Kasumi-1 (cell line): ENCODE measurements around the gene ANGPTL8.

Experiments used
- DNase-seq, 2 experiments: peaks; one replicate each; lab custom pipeline; 2025; lab: John Stamatoyannopoulos, UW

Gene ANGPTL8

DNA sequence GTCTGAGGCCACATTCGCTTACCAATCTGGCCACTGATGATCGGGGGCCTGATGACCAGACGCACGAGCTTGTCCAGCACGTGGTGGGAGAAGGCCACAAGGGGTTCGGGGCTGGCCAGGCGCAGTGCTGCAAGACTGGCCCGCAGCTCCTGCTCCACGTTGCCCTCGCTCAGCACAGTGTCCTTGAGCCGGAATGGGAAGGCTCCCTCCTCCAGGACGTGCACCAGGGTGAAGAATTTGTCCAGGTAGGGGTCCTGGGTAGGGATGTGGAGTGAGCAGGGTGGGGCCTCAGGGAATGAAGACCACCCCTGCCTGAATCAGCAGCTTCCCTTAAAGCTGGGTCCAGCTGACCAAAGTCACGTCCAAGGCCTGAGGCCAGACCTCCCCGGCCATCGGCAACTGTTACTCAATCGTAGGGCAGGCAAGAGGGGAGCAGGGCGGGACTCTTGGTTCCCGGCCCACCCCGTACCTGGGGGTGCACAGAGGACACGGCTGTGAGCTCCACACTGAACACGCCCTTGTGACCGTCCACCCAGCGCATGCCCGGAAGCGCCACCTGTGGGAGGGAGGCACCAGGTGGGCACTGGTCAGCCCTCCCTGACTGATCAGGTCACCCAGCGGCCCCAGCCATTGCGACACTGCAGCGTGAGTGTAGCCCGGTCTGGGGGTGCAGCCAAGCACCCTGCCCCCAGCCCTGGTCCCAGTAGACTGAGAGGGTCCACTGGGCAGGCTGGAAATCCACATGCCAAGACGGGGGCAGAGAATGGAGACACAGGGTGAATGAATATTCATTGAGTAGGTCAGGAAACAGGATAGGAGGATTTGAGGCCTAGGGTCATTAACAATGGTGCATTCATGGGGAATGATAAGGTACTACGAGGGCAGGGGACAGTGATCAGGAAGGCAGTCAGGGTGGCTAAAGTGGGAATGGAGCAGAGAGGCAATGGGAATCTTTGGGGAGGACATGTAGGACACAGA, 2.8 kb upstream of the ANGPTL8 start:
- no peak for DNase-seq

DNA sequence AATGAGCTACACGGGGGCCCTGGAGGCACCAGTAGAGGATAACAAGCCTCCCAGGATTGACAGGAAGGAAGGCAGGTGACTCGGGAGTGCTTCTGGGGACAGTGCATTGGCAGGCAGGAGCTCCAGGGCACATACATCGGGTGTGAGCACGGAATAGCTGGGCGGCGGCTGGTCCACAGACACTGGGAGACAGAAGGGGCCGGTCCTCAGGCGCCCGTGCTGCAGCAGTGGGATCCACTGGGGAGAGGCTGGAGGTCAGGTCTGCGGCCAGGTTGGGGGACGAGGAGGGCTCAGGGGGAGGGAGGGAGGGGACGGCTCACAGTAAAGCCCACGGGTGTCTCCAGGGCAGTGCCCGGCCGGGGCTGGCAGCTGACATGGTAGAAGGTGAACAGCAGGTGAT, 2.1 kb upstream of the ANGPTL8 start:
- DNase-seq = no peak

DNA sequence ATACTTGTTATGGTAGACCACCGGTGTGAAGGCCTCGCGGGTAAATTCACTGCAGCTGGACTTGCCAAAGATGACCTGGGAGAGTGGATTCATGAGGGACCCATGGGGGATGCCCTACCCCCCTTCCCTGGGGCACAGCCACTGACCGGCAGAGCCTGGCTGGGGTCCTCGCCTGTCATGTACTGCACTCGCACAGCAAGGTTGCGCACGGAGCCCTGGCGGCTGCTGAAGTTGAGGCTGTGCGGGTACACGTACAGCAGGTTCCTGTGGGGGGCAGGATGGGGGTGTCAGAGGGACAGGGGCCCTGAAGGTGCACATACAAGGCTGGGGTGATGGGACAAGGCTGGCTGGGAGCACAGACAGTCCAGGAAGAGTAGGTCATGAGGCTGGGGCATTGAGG, 1.4 kb upstream of the ANGPTL8 start:
- DNase-seq = no peak

DNA sequence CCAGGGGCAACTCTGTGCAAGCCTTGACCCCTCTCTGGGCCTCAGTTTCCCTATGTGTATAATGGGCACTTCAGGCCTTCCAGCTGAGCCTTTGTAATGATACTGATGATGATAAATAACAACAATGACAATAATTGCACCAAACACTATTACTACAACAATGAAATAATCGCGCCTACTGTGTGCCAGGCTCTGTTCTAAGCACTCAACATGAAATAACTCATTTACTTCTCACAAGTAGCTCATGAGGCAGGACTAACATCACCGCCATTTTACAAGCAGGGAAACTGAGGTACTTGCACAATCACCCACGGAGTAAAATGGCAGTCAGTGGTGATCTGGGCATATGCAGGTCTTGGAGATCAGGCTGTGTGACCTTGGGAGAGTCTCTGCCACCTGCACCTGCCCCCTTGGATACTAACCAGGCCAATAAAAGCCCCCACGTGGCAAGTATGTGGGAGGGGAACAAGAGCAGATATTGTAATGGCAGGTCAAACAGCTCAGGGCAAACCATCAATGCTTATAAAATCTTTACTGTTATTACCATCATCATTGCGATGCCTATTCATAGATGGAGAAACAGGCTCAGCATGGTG, 540 bp upstream of the ANGPTL8 start:
- no peak for DNase-seq

DNA sequence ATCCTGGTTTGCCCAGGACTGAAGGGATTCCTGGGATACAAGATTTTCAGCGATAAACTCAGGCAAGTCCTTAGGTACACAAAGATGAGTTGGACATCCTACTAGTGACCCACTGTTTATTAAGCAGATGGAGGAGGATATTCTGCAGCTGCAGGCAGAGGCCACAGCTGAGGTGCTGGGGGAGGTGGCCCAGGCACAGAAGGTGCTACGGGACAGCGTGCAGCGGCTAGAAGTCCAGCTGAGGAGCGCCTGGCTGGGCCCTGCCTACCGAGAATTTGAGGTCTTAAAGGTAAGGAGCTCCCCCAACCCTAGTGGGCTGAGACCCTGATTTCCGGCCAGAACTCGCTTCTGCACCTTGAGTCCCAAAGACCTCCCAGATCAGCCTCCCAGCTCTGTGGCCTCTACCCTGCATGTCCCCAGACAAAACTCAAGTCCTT, 607 bp downstream of the ANGPTL8 start:
- DNase-seq = no peak

DNA sequence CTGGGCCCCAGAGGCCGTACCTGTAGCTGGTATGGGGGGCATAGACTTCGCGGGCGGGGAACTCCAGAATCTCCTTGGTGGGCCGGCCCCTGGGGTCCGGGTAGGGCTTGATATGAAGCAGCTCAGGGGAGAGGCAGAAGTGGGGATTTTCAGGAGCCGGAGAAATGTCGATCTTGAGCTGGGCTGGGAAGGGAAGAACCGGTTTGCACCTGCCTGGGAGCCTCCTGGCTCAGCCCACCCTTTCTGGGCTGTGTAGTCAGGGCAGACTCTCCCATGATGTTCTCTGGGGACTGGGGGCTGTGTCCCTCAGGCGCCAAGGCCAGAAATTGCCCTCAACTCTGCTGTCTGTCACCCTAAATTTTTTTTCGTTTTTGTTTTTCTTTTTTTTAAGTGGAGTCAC, 2.6 kb downstream of the ANGPTL8 start:
- no peak for DNase-seq

DNA sequence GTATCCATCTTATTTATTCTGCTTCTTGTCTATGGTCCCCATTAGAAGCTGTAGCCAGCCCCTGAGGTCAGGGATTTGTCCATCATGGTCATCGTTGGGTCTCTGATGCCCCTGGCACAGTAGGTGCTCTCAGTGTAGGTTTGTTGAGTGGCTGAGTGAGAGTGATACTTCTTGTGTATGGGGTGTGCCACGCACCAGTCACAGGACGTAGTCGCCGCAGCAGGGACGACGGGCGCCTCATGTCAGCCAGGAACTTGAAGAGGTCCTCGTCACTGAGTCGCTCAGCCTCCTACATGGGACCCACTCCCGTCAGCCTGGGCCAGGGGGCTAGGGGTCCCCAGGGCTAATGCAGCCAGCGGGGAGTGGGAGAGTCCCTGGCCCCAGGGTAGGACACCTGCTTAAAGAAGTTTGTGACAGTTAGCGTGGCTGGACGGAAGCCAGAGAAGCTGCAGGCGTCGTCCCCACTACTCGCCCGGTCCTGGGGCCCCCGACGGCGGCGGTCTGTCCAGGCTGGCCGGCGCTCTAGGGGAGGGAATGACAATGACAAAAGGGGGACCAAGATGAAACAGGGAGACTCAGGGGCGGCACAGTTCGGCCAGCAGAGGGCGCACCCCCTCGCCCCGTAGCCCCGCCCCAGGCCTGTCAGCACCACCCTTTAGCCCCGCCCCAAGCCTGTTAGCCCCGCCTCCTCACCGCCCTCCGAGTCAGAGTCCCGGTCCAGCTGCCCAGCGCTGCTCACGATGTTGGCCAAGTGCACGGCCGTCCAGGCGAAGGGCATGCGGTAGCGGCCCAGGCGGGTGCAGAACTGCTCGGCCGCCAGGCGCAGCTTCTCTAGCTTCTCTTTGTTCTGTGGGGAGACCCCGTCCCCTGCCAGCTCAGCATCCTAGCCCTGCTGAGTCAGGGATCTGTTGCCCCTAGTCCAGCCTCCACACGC, 3.7 kb downstream of the ANGPTL8 start:
- peak; percentile 53 to 61 for DNase-seq

DNA sequence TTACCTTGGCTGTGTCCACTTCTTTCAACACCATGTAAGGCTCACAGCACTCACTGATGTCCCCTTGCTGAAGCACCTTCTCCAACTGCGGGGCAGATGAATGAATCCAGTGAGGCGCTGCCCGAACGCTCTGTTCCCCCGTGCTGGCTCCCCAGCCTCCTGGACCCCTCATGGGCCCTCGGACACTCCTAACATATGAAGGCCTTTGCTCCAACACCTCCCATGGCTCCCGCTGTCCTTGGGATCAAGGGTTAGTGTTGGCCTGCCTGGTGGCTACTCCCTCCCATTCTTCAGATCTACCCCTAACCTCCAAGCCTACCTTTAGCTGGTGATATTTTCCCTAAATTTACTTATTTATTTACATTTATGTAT, 4.4 kb downstream of the ANGPTL8 start:
- DNase-seq = no peak

DNA sequence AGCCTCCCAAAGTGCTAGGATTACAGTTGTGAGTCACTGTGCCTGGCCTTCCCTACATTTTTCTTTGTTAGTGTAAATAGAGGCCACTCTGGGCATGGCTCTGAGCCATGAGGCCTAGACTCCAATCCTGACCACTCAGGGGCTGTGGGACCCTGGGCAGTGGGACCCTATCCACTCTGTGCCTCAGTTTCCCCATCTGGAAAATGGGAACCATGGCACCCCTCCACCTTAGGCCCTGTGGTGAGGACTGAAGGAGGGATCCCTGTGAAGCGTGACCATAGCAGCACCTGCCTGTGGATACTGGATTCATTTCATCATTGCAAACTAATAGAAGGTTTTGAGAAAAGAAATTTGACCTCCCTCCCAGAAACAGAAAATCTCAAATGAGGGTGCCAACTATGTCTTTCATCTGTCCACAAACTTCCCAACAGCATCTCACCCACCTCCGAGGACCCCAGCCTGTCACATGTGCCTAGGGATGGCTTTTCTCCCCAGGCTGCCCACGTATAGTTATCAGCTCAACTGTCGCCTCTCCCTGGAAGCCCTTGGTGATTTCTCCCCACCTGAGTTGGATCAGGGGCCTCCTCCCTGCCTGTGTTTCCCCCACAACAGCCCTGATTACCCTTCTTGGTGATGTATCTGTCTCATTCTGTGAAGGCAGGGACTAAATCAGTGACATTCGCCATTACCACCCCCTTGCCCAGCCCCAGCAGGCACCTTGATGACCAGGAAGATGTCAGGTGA, 5.6 kb downstream of the ANGPTL8 start:
- DNase-seq = no peak

DNA sequence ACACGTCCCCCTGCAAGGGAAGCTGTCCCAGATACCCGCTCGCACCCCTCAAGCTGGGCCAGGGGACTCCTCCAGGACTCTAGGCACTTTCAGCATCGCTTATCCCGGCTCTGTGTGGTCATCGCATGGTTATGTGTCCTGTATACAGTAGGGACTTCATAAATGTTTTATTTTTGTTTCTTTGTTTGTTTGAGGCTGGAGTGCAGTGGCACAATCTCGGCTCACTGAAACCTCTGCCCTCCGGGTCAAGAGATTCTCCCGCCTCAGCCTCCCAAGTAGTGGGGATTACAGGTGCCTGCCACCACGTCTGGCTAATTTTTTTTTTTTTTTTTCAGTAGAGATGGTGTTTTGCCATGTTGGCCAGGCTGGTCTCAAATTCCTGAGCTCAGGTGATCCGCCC, 7.5 kb downstream of the ANGPTL8 start:
- no peak for DNase-seq

DNA sequence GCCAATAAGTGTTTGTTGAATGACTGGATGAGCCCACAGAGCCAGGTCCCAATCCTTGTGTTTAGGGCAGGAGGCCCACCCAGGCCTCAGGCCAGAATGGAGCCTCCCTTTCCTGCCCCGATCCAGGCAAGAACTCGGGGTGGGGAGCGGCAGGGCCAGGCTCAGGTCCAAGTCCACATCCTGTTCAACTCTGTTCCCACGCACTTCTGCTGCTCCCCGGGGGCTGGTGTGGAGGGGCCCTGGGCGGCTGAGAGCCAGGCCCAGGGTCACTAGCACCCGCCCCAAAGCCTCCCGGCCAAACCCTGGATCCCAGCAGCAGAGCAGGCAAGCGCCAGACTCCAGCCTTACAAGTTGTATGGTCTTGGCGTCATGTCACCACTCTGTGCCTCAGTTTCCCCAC, 8.0 kb downstream of the ANGPTL8 start:
- no peak for DNase-seq

DNA sequence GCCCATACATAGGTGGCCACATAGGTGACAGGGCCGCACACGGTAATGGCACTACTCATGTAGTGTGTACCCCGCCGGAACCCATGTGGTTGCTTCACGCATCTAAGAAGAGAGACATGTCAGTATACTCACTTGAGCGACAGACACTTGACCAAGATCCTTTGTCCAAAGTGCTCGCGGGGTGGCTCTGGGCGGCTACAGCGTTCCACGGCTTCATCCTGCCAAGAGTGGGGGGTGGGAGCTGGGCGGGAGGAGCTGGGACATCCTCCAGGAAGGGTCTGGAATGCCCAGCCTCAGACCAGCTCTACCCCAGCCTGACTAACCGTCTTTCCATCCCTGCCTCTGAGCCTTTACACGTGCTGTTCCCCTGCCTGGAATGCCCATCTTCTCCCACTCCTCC, 8.5 kb downstream of the ANGPTL8 start:
- DNase-seq = no peak

DNA sequence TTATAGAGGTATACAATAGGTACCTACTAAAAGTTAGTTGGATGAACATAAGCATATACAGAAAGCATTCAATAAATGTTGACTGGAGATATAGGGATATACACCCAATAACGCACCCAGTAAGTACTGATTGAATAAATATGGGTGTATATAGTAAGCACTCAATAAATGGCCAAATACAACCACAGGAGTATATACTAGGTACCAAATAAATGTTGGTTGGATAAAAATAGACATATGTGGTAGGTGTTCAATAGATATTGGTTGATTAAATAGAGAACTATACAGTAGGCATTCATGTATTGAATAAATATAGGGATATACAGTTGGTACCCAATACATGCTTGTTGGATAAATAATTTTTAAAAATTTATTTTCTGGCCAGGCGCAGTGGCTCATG, 9.4 kb downstream of the ANGPTL8 start:
- no peak for DNase-seq

DNA sequence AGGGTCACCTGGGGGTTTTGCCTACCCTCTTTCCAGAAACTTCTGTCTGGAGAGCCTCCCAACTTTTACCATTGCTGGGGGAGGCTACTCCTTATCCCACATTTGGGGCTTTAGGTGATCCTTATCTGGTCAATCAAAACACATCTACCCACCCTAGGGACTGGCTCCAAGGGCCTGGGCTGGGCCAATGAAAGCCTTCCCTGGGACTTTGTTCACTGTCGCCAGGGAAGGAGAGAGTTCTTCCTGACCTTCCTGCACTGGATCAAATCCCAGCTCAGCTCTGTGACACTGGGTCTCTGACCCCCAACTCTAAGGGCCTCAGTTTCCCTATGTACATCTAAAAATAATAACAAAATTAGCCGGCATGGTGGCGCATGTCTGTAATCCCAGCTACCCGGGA, 11.8 kb downstream of the ANGPTL8 start:
- no peak for DNase-seq

DNA sequence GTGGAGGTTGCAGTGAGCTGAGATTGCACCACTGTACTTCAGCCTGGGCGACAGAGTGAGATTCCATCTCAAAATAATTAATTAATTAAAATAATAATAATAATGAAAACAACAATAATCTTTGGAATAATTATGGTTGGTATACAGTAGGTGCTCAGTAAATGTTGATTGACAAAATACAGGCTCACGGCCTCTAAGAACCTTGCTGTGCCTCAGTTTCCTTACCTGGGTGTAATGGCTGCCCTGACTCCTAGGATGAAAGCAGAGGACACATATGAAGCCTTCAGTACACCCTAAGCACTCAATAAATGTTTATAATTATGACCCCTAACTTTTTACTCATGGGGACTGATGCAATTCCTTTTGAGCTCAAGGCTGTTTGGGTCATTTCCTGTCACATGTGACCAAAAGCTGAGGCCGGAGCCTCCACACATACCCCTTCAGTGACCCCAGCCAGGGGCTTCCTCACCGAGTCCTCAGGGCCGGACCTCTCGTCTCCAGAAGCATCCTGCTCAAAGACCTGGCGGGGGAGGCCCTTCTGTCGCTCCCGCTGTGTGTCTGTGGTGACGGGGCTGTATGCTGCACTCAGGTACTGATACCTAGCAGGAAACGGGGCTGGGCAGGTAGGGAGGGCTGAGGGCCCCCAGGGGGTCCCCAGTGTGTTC, 12.4 kb downstream of the ANGPTL8 start:
- DNase-seq = no peak

DNA sequence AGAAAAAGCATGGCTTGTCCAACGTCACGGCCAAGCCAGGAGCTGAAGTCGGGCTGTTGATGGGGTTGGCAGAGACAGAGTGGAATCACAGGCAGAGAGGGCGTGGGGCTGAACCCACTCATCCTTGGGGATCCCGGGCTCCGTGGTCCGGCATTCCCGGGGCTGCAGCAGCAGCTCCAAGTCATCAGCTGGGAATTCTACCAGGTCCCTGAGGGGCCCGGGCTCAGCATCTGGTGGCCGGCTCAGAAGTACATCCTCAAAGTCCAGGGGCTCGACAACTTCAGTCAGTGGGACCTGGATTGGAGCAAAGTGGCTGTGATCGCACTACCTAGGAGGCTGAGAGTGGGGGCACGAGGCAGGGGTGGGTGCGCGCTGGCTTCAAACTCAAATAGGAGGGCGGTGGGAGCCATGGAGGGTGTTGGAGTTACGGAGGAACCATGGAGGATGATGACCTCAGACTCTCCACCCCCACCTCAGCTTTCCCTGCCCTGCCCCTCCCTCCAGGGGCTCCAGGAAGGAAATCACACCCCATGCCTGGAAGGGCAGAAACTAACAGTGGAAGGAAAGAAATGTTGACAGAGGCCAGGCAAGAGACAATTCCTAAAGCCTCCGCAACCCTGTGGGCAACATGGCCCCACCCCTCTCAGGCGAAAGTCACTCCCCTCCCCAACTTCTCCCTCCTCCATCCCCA, 13.4 kb downstream of the ANGPTL8 start:
- DNase-seq = no peak

DNA sequence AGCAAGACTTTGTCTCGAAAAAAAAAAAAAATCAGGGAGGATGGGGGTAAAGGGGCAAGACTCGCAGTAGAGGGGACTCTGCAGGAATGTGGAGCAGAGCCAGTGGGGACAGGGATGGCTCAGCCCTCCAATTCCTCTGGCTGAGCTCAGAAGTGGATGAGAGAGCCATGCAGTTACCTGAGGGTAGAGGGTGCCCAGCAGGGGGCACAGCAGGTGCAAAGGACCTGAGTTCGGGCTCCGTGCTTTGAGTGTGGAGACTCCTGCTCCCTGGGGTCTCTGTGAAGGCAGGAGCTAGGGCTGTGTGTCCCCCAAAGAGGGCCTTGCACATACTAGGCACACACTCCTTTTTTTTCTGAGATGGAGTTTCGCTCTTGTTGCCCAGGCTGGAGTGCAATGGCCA, 15.2 kb downstream of the ANGPTL8 start:
- DNase-seq = no peak

DNA sequence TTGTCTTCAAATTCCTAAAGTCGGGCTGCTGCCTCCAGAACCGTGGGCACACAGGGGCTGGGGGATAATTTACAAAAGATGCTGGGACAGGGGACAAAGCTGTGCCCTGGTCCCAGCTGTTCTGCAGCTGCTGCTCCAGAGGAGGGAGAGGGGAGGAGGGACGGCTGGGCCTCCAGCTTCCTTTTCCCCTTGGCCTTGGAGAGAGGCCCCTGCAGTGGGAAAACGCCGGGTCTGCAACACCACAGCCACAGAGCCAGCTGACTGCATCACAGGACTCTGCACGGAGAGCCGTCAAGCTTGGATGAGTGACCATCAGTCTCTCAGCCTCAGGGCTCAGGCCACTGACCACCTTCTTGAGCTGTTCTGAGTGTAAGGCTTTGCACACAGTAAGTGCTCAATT, 16.8 kb downstream of the ANGPTL8 start:
- DNase-seq = peak in 1 of 2 experiments; percentile 13

DNA sequence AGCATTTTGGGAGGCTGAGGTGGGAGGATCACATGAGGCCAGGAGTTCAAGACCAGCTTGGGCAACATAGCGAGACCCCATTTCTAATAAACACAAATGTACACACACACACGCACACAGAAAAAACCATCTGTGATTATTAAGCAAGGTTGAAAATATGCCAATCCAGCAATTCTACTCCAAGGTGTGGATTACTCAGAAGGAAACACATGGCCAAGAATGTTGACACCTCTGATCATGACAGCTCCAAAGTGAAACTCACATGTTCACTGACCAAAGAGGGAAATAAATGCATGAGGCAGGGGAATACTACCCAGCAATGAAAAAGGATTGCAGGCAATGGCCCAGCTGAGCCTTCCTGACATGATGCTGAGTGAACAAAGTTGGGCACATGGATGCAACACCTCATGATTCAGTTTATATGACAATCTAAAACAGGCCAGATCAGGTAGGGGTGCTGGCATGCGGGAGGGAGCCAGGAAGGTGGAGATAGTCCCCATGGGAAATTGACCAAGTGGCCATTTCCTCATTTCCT, 18.5 kb downstream of the ANGPTL8 start:
- no peak for DNase-seq

DNA sequence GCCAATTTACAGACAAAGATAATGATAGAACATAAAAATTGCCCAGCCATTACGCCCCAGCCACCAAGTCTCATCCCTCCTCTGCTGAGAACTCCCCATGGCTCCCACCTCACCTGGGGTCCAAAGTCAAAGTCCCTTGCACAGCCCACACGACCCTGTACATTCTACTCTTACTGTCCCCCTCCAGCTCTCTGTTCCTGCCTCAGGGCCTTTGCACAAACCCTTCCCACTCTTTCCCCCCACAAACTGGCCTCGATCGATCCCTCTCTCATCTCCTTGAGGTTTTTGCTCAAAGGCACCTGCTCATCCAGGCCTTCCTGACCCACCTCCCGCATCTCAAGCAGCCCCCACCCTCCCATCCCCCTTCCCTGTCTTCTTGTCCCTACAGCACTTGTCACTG, 21.6 kb downstream of the ANGPTL8 start:
- no peak for DNase-seq
